Kidney epithelial cell (primary cell): Measurements from ENCODE around the gene IL1B. TPM values are rescaled to one million over a fixed set of nuclear protein-coding genes. Genes with fewer than 3 reads are reported as not detected.

Experiments used
- DNase-seq: peaks from one replicate; pipeline ENCODE4 v3.0.0-alpha.2; 2010; ENCODE audit warnings: low read depth
- H3K27me3 ChIP-seq: 2 replicates; pipeline ENCODE4 v1.6.0; 2011; ENCODE audit warnings: low read length; ENCODE audit not compliant: control insufficient read depth, insufficient read depth
- H3K36me3 ChIP-seq: 2 replicates; pipeline ENCODE4 v1.5.1; 2011; ENCODE audit warnings: low read length; ENCODE audit not compliant: control insufficient read depth, insufficient read depth
- H3K4me3 ChIP-seq: 2 replicates; pipeline ENCODE4 v1.5.1; 2011; ENCODE audit warnings: low read depth, mild to moderate bottlenecking, control low read depth, low read length
- total RNA-seq: library from RNA; depleted of rRNA; stranded (reverse); fragments of >200 nt; gene quantifications from 2 replicates; pipeline ENCODE4 v1.2.3, GENCODE V29; 2015
- TF ChIP-seq, protein P1 (sequence below): IDR thresholded peaks from 2 replicates; pipeline ENCODE4 v1.5.1; 2011; ENCODE audit warnings: mild to moderate bottlenecking, moderate library complexity, low read length, control low read depth, inconsistent platforms; ENCODE audit not compliant: insufficient read depth, poor library complexity, severe bottlenecking

The IL1B gene
- total RNA-seq, 1 donor from 2014 or later, result 0.13 TPM

- no peak for DNase-seq
- TF ChIP-seq, protein P1, sequence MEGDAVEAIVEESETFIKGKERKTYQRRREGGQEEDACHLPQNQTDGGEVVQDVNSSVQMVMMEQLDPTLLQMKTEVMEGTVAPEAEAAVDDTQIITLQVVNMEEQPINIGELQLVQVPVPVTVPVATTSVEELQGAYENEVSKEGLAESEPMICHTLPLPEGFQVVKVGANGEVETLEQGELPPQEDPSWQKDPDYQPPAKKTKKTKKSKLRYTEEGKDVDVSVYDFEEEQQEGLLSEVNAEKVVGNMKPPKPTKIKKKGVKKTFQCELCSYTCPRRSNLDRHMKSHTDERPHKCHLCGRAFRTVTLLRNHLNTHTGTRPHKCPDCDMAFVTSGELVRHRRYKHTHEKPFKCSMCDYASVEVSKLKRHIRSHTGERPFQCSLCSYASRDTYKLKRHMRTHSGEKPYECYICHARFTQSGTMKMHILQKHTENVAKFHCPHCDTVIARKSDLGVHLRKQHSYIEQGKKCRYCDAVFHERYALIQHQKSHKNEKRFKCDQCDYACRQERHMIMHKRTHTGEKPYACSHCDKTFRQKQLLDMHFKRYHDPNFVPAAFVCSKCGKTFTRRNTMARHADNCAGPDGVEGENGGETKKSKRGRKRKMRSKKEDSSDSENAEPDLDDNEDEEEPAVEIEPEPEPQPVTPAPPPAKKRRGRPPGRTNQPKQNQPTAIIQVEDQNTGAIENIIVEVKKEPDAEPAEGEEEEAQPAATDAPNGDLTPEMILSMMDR, result no peak
- no peaks in the 10 kb centered on the region for H3K27me3 ChIP-seq
- no peak overlapping the region for H3K4me3 ChIP-seq
- H3K36me3 ChIP-seq, result no peaks in the 10 kb centered on the region
Measured at GRCh38 chr2:112829961-112830681, 6.5 kb downstream of the IL1B start.

GRCh38 chr2:112829101-112829960 lies 7.2 kb downstream of the IL1B start:
- no peaks in the 10 kb centered on the region for H3K27me3 ChIP-seq
- no peak for DNase-seq
- H3K4me3 ChIP-seq, result no peak overlapping the region
- TF ChIP-seq, protein P1, result no peak
- no peaks in the 10 kb centered on the region for H3K36me3 ChIP-seq

GRCh38 chr2:112828251-112828691 lies 8.3 kb downstream of the IL1B start:
- Histone ChIP-seq H3K27me3 (no peaks in the 10 kb centered on the region), H3K36me3 (no peaks in the 10 kb centered on the region), H3K4me3 (no peak overlapping the region)
- TF ChIP-seq, protein P1, result no peak
- no peak for DNase-seq

DNA sequence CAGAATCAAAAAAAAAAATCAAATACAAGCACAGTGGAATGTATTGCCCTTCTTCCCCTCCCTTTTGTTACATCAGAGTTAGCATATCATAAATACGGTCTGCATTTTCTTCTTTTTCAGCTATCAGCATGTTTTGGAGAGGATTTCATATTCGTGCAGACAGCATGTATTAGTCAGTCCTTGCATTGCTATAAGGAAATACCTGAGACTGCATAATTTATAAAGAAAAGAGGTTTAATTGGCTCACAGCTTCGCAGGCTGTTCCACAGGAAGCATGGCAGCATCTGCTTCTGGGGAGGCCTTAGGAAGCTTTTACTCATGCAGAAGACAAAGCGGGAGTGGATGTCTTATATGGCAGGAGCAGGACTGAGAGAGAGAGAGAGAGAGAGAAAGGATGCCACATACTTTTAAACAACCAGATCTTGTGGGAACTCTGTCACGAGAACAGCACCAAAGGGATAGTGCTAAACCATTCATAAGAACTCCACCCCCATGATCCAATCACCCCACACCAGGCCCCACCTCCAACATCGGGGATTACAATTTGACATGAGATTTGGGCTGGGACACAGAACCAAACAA lies 8.9 kb downstream of the IL1B start:
- H3K36me3 ChIP-seq, result no peaks in the 10 kb centered on the region
- TF ChIP-seq, protein P1, result no peak
- no peaks in the 10 kb centered on the region for H3K27me3 ChIP-seq
- no peak for DNase-seq
- H3K4me3 ChIP-seq, result no peak overlapping the region

GRCh38 chr2:112827009-112827408 lies 9.6 kb downstream of the IL1B start:
- Histone ChIP-seq H3K4me3 (no peak overlapping the region), H3K27me3 (no peaks in the 10 kb centered on the region), H3K36me3 (no peaks in the 10 kb centered on the region)
- DNase-seq, result no peak
- TF ChIP-seq, protein P1, result no peak
